OCI-LY1 (cell line): ENCODE measurements around the gene RBM44.

ENCODE experiments used
- H2AFZ ChIP-seq: fragments of 200-600 bp; sonication (generic), shearing (Covaris generic); 2 replicates; pipeline ENCODE4 v1.6.0; 2014; ENCODE audit warnings: antibody characterized with exemption, mild to moderate bottlenecking, low read length
- H3F3A ChIP-seq: fragments of 200-600 bp; sonication (generic), shearing (Covaris generic); 2 replicates; pipeline ENCODE4 v1.6.0; 2014; ENCODE audit warnings: mild to moderate bottlenecking, antibody characterized with exemption, low read length, moderate library complexity; ENCODE audit not compliant: insufficient read depth
- H3K27ac ChIP-seq: fragments of 200-600 bp; sonication (generic); 2 replicates; pipeline ENCODE4 v1.5.1; 2014; ENCODE audit warnings: low read length, mixed run types, mild to moderate bottlenecking, low read depth; ENCODE audit not compliant: poor library complexity, severe bottlenecking
- H3K27me3 ChIP-seq: fragments of 200-600 bp; sonication (generic); 2 replicates; pipeline ENCODE4 v1.6.0; 2014; ENCODE audit warnings: antibody characterized with exemption, mild to moderate bottlenecking, low read length, moderate library complexity; ENCODE audit not compliant: insufficient read depth
- H3K36me3 ChIP-seq: fragments of 200-600 bp; sonication (generic); 2 replicates; pipeline ENCODE4 v1.6.1; 2014; ENCODE audit warnings: mild to moderate bottlenecking, antibody characterized with exemption, low read length, moderate library complexity, mixed read lengths; ENCODE audit not compliant: insufficient read depth
- H3K4me1 ChIP-seq: fragments of 200-600 bp; sonication (generic); 2 replicates; pipeline ENCODE4 v1.5.1; 2014; ENCODE audit warnings: mild to moderate bottlenecking, low read length, moderate library complexity; ENCODE audit not compliant: insufficient read depth, severe bottlenecking
- H3K4me2 ChIP-seq: fragments of 200-600 bp; sonication (generic), shearing (Covaris generic); 2 replicates; pipeline ENCODE4 v1.6.1; 2014; ENCODE audit warnings: low read length
- H3K4me3 ChIP-seq: fragments of 200-600 bp; sonication (generic); 2 replicates; pipeline ENCODE4 v1.5.1; 2014; ENCODE audit warnings: low read length, low read depth, mild to moderate bottlenecking, mixed read lengths; ENCODE audit not compliant: poor library complexity, severe bottlenecking
- H3K79me2 ChIP-seq: fragments of 200-600 bp; shearing (Covaris generic); 2 replicates; pipeline ENCODE4 v1.6.1; 2016; ENCODE audit warnings: mixed run types, low read length, mixed read lengths; ENCODE audit not compliant: insufficient read depth
- H3K9ac ChIP-seq: fragments of 200-600 bp; sonication (generic), shearing (Covaris generic); 2 replicates; pipeline ENCODE4 v1.6.1; 2014; ENCODE audit warnings: mild to moderate bottlenecking, low read length, mixed read lengths
- H3K9me2 ChIP-seq: fragments of 200-600 bp; sonication (generic), shearing (Covaris generic); 2 replicates; pipeline ENCODE4 v1.6.1; 2014; ENCODE audit warnings: low read depth, mild to moderate bottlenecking, low read length, mixed read lengths
- H3K9me3 ChIP-seq: fragments of 200-600 bp; shearing (Covaris generic); 2 replicates; pipeline ENCODE4 v1.6.1; 2014; ENCODE audit warnings: low read length, mixed read lengths
- H4K20me1 ChIP-seq: fragments of 200-600 bp; sonication (generic), shearing (Covaris generic); 2 replicates; pipeline ENCODE4 v1.6.0; 2016; ENCODE audit warnings: mild to moderate bottlenecking, low read length; ENCODE audit not compliant: insufficient read depth
- CTCF ChIP-seq: fragments of 200-600 bp; sonication (generic), shearing (Covaris generic); IDR thresholded peaks from 2 replicates; pipeline ENCODE4 v1.5.1; 2017; ENCODE audit warnings: mild to moderate bottlenecking, antibody characterized with exemption, low read length, moderate library complexity, mixed read lengths
- EZH2 ChIP-seq: fragments of 200-600 bp; sonication (generic), shearing (Covaris generic); IDR thresholded peaks from 2 replicates; pipeline ENCODE4 v1.8.0; 2017; ENCODE audit warnings: borderline replicate concordance, mixed run types, mild to moderate bottlenecking, antibody characterized with exemption, low read length, moderate library complexity, mixed read lengths

The RBM44 gene

GRCh38 chr2:237791977-237792727 is 6.4 kb upstream of the RBM44 start:
- no peak overlapping the region for H3K4me3 ChIP-seq
- H3K27me3 ChIP-seq: no peaks in the 10 kb centered on the region
- no peaks in the 10 kb centered on the region for H3F3A ChIP-seq
- H3K36me3 ChIP-seq: no peaks in the 10 kb centered on the region
- H3K27ac ChIP-seq: no peak overlapping the region
- no peak overlapping the region for H3K9ac ChIP-seq
- H3K79me2 ChIP-seq: no peaks in the 10 kb centered on the region
- no peaks in the 10 kb centered on the region for H3K9me2 ChIP-seq
- H4K20me1 ChIP-seq: no peaks in the 10 kb centered on the region
- H3K4me2 ChIP-seq: no peak overlapping the region
- H2AFZ ChIP-seq: no peak overlapping the region
- TF ChIP-seq CTCF: no peak
- no peak for TF ChIP-seq EZH2
- H3K4me1 ChIP-seq: no peaks in the 10 kb centered on the region
- H3K9me3 ChIP-seq: no peaks in the 10 kb centered on the region

GRCh38 chr2:237797253-237797652 is 1.3 kb upstream of the RBM44 start:
- H4K20me1 ChIP-seq: no peaks in the 10 kb centered on the region
- H3K4me1 ChIP-seq: no peaks in the 10 kb centered on the region
- H3K79me2 ChIP-seq: no peaks in the 10 kb centered on the region
- H3K9me3 ChIP-seq: no peaks in the 10 kb centered on the region
- no peak overlapping the region for H3K27ac ChIP-seq
- H3K4me2 ChIP-seq: no peak overlapping the region
- no peaks in the 10 kb centered on the region for H3F3A ChIP-seq
- H3K9ac ChIP-seq: no peak overlapping the region
- H3K9me2 ChIP-seq: no peaks in the 10 kb centered on the region
- no peaks in the 10 kb centered on the region for H3K36me3 ChIP-seq
- H2AFZ ChIP-seq: no peak overlapping the region
- H3K4me3 ChIP-seq: no peak overlapping the region
- no peaks in the 10 kb centered on the region for H3K27me3 ChIP-seq
- TF ChIP-seq EZH2: no peak
- TF ChIP-seq CTCF: no peak

GRCh38 chr2:237799060-237799428 is 465 bp downstream of the RBM44 start:
- no peaks in the 10 kb centered on the region for H3F3A ChIP-seq
- TF ChIP-seq CTCF: no peak
- no peak for TF ChIP-seq EZH2
- no peak overlapping the region for H3K4me2 ChIP-seq

More at GRCh38 chr2:237799060-237799428, 465 bp downstream of the RBM44 start:
- H3K27me3 ChIP-seq: no peaks in the 10 kb centered on the region
- H3K9ac ChIP-seq: no peak overlapping the region
- no peaks in the 10 kb centered on the region for H3K4me1 ChIP-seq
- H4K20me1 ChIP-seq: no peaks in the 10 kb centered on the region
- H3K9me3 ChIP-seq: no peaks in the 10 kb centered on the region
- no peaks in the 10 kb centered on the region for H3K36me3 ChIP-seq
- H3K27ac ChIP-seq: no peak overlapping the region
- H3K79me2 ChIP-seq: no peaks in the 10 kb centered on the region
- no peaks in the 10 kb centered on the region for H3K9me2 ChIP-seq
- H3K4me3 ChIP-seq: no peak overlapping the region
- H2AFZ ChIP-seq: no peak overlapping the region
